KOPT-K1 (cell line): ENCODE measurements around the gene ST8SIA6.

ENCODE experiments used
- H3K27ac ChIP-seq: fragments of 200-600 bp; sonication (generic); 2 replicates; pipeline ENCODE4 v1.5.1; 2016; ENCODE audit warnings: antibody characterized with exemption, mild to moderate bottlenecking, low read depth, low read length; ENCODE audit not compliant: poor library complexity, severe bottlenecking
- H3K36me3 ChIP-seq: fragments of 200-600 bp; sonication (generic); 2 replicates; pipeline ENCODE4 v1.5.1; 2017; ENCODE audit warnings: antibody characterized with exemption, mild to moderate bottlenecking, low read length, moderate library complexity; ENCODE audit not compliant: insufficient read depth
- H3K9me3 ChIP-seq: fragments of 200-600 bp; sonication (generic); 2 replicates; pipeline ENCODE4 v1.5.1; 2017; ENCODE audit warnings: antibody characterized with exemption, low read length, mild to moderate bottlenecking; ENCODE audit not compliant: insufficient read depth, poor library complexity, severe bottlenecking

The ST8SIA6 gene

GRCh38 chr10:17472481-17473227 is 18.3 kb upstream of the ST8SIA6 start:
- Histone ChIP-seq H3K27ac (no peak overlapping the region), H3K9me3 (peaks cover 7% of the 10 kb centered on the region), H3K36me3 (no peaks in the 10 kb centered on the region)

DNA sequence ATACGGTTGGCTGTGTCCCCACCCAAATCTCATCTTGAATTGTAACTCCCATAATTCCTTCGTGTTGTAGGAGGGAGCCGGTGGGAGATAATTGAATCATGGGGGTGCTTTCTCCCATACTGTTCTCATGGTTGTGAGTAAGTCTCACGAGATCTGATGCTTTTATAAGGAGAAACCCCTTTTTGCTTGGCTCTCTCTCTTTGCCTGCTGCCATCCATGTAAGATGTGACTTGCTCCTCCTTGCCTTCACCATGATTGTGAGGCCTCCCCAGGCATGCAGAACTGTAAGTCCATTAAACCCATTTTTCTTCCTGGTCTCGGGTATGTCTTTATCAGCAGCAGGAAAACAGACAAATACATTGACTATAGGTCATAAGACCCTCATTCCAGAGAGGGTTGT is 15.9 kb upstream of the ST8SIA6 start:
- Histone ChIP-seq H3K36me3 (no peaks in the 10 kb centered on the region), H3K9me3 (peaks cover 7% of the 10 kb centered on the region), H3K27ac (no peak overlapping the region)

DNA sequence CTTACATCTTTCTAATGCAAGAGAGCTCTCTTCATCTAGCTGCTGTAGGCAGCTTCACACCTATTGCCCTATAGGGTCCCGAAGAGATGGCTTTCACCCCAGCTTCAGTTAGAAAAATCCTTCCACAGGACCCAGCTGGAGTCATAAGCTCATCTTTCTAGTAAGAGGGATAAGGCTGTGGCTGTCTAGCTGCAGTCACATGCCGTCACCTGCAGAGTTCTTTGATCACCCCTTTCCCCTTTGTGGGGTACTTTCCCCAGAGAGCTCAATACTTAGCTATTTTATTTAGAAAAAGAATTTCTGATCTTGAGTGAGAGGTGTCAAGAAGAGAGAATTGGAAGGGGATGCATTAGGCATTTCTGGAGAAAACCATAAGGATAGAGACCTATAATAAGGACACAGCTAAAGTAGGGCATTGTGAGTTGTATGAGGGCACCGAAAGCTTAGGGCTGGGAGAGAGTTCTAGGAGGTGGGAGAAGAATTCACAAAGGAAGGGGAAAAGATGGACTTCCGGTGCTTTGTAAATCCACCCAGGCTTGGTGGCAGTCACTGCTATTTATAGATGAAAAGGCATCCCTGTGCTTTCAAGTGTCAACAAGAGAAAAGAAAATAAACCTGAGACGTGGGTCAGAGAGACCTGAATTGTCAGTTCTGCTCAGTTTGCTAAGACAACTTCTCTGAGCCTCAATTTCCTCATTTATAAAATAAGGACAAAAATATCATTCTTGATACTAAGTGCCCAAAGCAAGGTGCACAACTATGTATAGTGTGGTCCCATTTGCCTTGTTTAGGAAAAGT is 11.1 kb upstream of the ST8SIA6 start:
- Histone ChIP-seq H3K36me3 (no peaks in the 10 kb centered on the region), H3K27ac (no peak overlapping the region), H3K9me3 (peaks cover 7% of the 10 kb centered on the region)

DNA sequence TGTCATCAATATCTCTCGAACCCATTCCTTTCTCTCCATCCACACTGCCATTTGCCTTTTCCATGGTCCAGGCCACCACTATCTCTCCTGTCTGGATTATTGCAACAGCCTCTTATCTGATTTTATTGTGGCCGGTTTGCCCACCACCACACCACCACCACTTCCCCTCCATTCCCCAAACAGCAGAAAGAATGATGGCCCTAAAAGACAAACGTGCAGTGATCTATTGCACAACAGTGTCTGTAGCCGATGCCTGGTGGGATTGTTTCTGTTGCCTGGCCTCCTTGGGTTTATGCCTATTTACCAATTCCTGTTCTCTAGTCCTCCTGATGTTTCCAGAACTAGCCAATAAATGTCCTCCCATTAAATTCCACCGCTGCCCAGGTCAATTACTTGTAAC is 10.2 kb upstream of the ST8SIA6 start:
- Histone ChIP-seq H3K9me3 (no peaks in the 10 kb centered on the region), H3K27ac (no peak overlapping the region), H3K36me3 (no peaks in the 10 kb centered on the region)

GRCh38 chr10:17460756-17461155 is 6.4 kb upstream of the ST8SIA6 start:
- Histone ChIP-seq H3K36me3 (no peaks in the 10 kb centered on the region), H3K9me3 (no peaks in the 10 kb centered on the region), H3K27ac (no peak overlapping the region)

- Histone ChIP-seq H3K27ac (no peak overlapping the region), H3K36me3 (no peaks in the 10 kb centered on the region), H3K9me3 (peaks cover 14% of the 10 kb centered on the region)
These were observed 2.7 kb upstream of the ST8SIA6 start for GRCh38 chr10:17457083-17457482.

GRCh38 chr10:17456032-17456548 is 1.7 kb upstream of the ST8SIA6 start:
- Histone ChIP-seq H3K36me3 (no peaks in the 10 kb centered on the region), H3K27ac (no peak overlapping the region), H3K9me3 (peaks cover 14% of the 10 kb centered on the region)

DNA sequence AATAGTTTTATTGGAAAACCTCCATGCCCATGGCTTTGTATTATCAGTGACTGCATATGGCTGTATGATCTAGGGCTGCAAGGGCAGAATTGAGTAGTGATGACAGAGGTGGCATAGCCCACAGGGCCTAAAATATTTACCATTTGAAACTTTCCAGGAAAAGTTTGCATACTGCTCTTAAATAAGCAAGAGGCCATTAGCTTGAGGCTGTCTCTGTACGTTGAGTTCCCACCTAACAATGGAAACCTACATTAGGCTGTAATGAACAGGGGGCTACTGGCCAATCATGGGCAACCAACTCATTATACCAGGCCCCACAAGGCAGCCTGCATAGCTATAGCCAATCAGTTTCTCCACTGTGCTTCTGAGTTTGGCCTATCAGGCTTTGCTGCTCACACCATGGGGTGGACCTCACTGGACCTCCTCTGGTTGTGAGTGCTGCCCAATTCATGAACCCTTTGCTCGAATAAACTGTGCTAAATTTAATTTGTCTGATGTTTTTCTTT is 673 bp upstream of the ST8SIA6 start:
- Histone ChIP-seq H3K9me3 (peaks cover 16% of the 10 kb centered on the region), H3K27ac (no peak overlapping the region), H3K36me3 (no peaks in the 10 kb centered on the region)

DNA sequence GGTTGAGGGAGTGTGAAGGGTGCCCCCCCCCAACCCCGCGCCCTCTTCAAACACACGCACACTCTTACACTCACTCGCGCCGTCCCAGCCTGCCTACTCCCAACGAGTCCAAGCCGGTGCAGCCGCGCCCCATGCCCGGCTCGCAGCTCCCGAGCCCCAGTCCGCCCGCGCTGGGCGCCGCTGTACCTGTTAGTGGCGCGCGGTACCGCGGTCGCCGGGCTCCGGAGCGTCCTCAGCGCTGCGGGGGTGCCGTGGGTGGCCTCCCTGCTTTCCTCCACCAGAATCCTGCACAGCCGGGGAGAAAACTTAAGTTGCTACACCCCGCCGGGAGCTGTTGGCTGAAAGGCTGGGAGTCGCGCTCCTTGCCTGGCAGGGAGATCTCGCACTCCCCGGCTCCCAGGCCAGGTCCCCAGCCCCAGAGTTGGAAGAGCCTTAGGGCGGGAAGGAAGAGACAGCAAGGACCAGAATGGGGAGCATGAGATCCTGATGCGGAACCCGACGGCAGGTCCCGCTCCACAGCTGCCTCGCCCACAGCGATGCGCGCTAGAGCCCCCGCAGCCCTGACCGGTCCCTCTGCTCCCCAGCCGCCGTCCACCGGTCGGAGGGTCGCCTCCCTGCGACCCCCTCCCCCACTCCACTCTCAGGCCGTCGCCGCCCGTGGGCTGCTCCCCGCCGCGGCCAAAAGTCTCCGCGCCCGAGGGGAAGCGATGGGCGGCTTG is 863 bp downstream of the ST8SIA6 start:
- H3K9me3 ChIP-seq = peaks cover 26% of the 10 kb centered on the region
- no peak overlapping the region for H3K27ac ChIP-seq
- no peaks in the 10 kb centered on the region for H3K36me3 ChIP-seq

DNA sequence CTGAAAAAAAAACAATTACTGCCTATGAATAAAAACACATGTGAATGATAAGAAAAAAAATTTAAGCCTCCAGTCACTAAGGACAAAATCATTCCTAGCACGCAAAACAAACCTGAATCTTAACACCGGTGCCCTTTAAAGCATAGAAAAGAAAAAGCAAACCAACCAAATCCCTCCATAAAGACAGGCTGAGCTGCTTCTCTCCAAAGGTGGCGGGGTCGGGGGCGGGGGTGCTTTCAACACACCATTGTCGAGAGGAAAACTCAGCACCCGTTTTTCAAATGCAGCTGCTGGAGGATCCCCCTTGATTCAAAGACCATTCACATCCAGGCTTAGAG is 1.4 kb downstream of the ST8SIA6 start:
- H3K36me3 ChIP-seq = no peaks in the 10 kb centered on the region
- H3K27ac ChIP-seq = no peak overlapping the region
- peaks cover 26% of the 10 kb centered on the region for H3K9me3 ChIP-seq

DNA sequence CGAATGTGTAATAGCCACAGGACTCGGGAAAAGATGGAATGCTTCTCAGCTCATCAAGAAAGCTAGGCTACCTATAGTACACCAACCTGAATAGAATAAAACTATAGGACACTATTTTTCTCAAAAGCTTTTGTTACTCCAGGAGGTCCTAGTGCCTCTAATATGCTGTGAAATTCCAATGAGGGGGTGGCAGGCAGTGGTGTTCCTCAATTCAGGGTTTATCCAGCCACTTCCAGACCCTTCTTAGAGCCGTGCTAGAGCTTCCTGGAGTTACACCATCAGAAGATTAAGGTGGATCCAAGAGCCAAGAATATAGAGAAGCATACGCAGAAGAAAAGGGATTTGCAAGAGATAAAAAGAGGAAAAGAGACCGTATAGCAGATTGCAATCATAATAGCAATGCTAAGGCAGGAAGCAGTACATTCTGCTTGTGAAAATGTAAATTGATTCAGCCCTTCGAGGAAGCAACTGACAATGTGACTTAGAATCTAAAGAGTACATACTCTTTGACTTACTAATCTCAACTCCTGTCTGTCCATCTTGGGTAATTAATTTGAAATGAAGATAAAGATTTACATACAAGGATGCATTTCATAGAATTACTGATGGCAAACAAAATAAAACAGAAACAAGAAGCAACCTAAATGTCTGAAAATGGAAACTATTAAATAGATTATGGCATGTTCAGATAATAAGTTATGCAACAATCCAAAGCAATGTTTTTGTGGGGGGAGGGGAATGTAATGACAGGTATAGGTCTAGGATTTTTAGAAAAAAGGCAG is 2.1 kb downstream of the ST8SIA6 start:
- Histone ChIP-seq H3K36me3 (no peaks in the 10 kb centered on the region), H3K9me3 (peaks cover 26% of the 10 kb centered on the region), H3K27ac (no peak overlapping the region)

DNA sequence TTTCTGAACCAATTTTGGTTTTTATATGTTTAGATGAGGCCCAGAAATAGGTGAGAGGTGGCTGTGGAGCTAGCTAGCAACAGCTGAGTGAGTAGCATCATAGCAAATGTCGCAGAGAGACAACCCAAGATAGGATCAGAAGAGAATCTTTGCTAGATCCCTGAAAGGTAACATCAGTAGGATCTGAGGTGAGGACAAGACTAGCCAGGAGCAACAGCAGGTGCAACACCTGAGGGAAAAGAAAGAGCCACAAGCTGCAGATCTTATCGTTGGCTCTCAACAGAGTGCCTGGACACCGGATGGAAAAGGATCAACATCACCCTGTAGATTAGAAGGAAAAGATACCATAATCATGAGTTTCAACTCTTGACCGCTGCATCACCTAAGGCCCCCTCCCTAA is 4.4 kb downstream of the ST8SIA6 start:
- Histone ChIP-seq H3K36me3 (no peaks in the 10 kb centered on the region), H3K27ac (no peak overlapping the region)

DNA sequence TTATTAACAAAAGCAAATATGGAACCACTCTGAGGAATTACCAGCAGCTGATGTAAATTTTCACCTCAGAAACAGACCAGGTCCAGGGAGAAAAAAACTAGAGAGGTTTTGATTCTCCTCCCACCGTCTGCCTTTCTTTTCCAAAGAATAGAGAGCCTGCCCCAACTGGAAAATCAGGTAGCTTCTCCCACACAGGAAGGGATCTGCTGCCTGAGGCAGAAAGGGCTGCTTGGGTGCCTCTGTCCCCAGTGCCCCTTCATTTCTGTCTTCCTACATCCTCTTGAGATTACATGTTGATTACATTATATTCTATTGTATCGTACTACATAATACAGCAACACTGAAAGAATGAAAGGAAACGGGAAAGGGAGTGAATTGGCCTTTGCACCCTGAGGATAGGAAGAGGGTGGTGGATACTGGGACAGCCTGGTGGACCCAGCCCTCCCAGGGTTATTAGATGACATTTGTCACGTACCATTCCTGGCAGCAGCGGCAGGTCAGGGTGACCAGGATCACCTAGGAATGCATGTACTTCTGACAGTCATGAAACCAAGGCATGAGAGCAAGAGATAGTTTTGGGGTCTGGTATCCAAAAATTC is 8.9 kb downstream of the ST8SIA6 start:
- Histone ChIP-seq H3K36me3 (no peaks in the 10 kb centered on the region), H3K9me3 (peaks cover 11% of the 10 kb centered on the region), H3K27ac (no peak overlapping the region)

More for the DNA sequence above, 4.4 kb downstream of the ST8SIA6 start:
- peaks cover 24% of the 10 kb centered on the region for H3K9me3 ChIP-seq

GRCh38 chr10:17444388-17444714 is 10.0 kb downstream of the ST8SIA6 start:
- Histone ChIP-seq H3K36me3 (no peaks in the 10 kb centered on the region), H3K27ac (no peak overlapping the region), H3K9me3 (peaks cover 2% of the 10 kb centered on the region)
